SK-N-SH (cell line): ENCODE data around the gene PRKN. TPM values are rescaled to one million over a fixed set of nuclear protein-coding genes. Genes with fewer than 3 reads are reported as not detected.

ENCODE experiments used
- CTCF ChIA-PET: fragments of 300-600, 350-600 bp; formaldehyde crosslinking; extraction: SDS; loops from one replicate; lab custom pipeline; 2021; lab: Yijun Ruan, JAX
- POLR2A ChIA-PET: fragments of 350-600 bp; sonication (Branson Sonifier 250); formaldehyde crosslinking; extraction: SDS; loops from one replicate; lab custom pipeline; 2020; ENCODE audit warnings: antibody characterized with exemption, inconsistent platforms; lab: Yijun Ruan, JAX
- DNase-seq: peaks from one replicate; pipeline ENCODE4 v3.0.0; 2012
- H2AFZ ChIP-seq: fragments of 200-600 bp; sonication (generic); 2 replicates; pipeline ENCODE4 v1.8.1; 2016; ENCODE audit warnings: antibody characterized with exemption, mild to moderate bottlenecking, low read depth
- H3F3A ChIP-seq: fragments of 200-600 bp; sonication (generic); replicated peaks from 2 replicates; pipeline ENCODE3; 2016; ENCODE audit warnings: antibody characterized with exemption, mild to moderate bottlenecking; ENCODE audit not compliant: insufficient read depth
- H3K27ac ChIP-seq, 2 experiments: fragments of 200-500 bp in 1 of 2; fragments of 200-600 bp in 1 of 2; sonication (Bioruptor generic) in 1 of 2; sonication (generic), shearing (Covaris generic) in 1 of 2; 2 replicates each; pipeline versions ENCODE4 v1.5.1 to v1.6.1; 2014 to 2016; ENCODE audit warnings: low read depth in 2 of 2, inconsistent platforms in 1 of 2, low read length in 1 of 2, mild to moderate bottlenecking in 1 of 2, mixed read lengths in 1 of 2
- H3K27me3 ChIP-seq: fragments of 200-600 bp; sonication (generic), shearing (Covaris generic); 2 replicates; pipeline ENCODE4 v1.6.1; 2016; ENCODE audit warnings: mixed run types; ENCODE audit not compliant: insufficient read depth
- H3K36me3 ChIP-seq, 2 experiments: fragments of 200-500 bp in 1 of 2; fragments of 200-600 bp in 1 of 2; sonication (Bioruptor generic) in 1 of 2; sonication (generic) in 1 of 2; replicated peaks in 1 of 2; 2 replicates each; pipeline versions ENCODE3 to v1.5.1; 2014 to 2016; ENCODE audit warnings: low read length in 1 of 2, mild to moderate bottlenecking in 1 of 2; ENCODE audit not compliant: insufficient read depth in 2 of 2, control insufficient read depth in 1 of 2
- H3K4me1 ChIP-seq, 2 experiments: fragments of 200-500 bp in 1 of 2; fragments of 200-600 bp in 1 of 2; sonication (Bioruptor generic) in 1 of 2; sonication (generic), shearing (Covaris generic) in 1 of 2; 2 replicates each; pipeline versions ENCODE4 v1.5.1 to v1.6.1; 2014 to 2016; ENCODE audit warnings: low read depth in 1 of 2, low read length in 1 of 2, mixed run types in 1 of 2; ENCODE audit not compliant: insufficient read depth in 2 of 2, control insufficient read depth in 1 of 2
- H3K4me2 ChIP-seq: fragments of 200-600 bp; sonication (generic), shearing (Covaris generic); 2 replicates; pipeline ENCODE4 v1.6.1; 2017; ENCODE audit warnings: mixed run types
- H3K4me3 ChIP-seq, 2 experiments: fragments of 200-500 bp in 1 of 2; fragments of 200-600 bp in 1 of 2; sonication (Bioruptor generic) in 1 of 2; sonication (generic), shearing (Covaris generic) in 1 of 2; 2 replicates each; pipeline versions ENCODE4 v1.5.1 to v1.8.1; 2014 to 2016; ENCODE audit warnings: low read depth in 2 of 2, inconsistent platforms in 1 of 2, low read length in 1 of 2, mild to moderate bottlenecking in 1 of 2, mixed read lengths in 1 of 2, moderate library complexity in 1 of 2
- H3K79me2 ChIP-seq: fragments of 200-600 bp; sonication (generic); 2 replicates; pipeline ENCODE4 v1.8.1; 2017; ENCODE audit warnings: mild to moderate bottlenecking; ENCODE audit not compliant: insufficient read depth
- H3K9ac ChIP-seq: fragments of 200-600 bp; sonication (generic); 2 replicates; pipeline ENCODE4 v1.6.1; 2017; ENCODE audit warnings: mixed run types
- H3K9me2 ChIP-seq: fragments of 200-600 bp; sonication (generic); 2 replicates; pipeline ENCODE4 v1.6.1; 2017; ENCODE audit warnings: mixed run types
- H3K9me3 ChIP-seq: fragments of 200-600 bp; sonication (generic); 2 replicates; pipeline ENCODE4 v1.6.1; 2017; ENCODE audit warnings: mixed run types, mild to moderate bottlenecking, moderate library complexity
- H4K20me1 ChIP-seq: fragments of 200-600 bp; sonication (generic); 2 replicates; pipeline ENCODE4 v1.6.1; 2017; ENCODE audit warnings: mild to moderate bottlenecking, mixed run types; ENCODE audit not compliant: insufficient read depth
- CHD2 ChIP-seq: fragments of 150-350 bp; IDR thresholded peaks from 2 replicates; pipeline ENCODE4 v1.6.1; 2018; ENCODE audit warnings: low read length; ENCODE audit not compliant: partially characterized antibody
- ELF1 ChIP-seq: IDR thresholded peaks from 2 replicates; pipeline ENCODE4 v1.4.0; 2012
- EP300 ChIP-seq, 2 experiments: IDR thresholded peaks; 2 replicates each; pipeline versions ENCODE4 v1.4.0 to v1.6.1; 2012; ENCODE audit warnings: borderline replicate concordance in 1 of 2, low read depth in 1 of 2, low read length in 1 of 2
- FOXJ3 ChIP-seq: sonication (generic); formaldehyde crosslinking; IDR thresholded peaks from 2 replicates; pipeline ENCODE4 v1.5.1; 2020; ENCODE audit warnings: mild to moderate bottlenecking, missing genetic modification reagents
- GABPA ChIP-seq: IDR thresholded peaks from 2 replicates; pipeline ENCODE4 v1.4.0; 2012; ENCODE audit warnings: low read depth, mild to moderate bottlenecking
- IRF3 ChIP-seq: fragments of 150-350 bp; IDR thresholded peaks from 2 replicates; pipeline ENCODE4 v1.6.1; 2016; ENCODE audit warnings: mild to moderate bottlenecking, low read depth, low read length
- JUND ChIP-seq: IDR thresholded peaks from 2 replicates; pipeline ENCODE4 v1.4.0; 2012
- MAX ChIP-seq: IDR thresholded peaks from 2 replicates; pipeline ENCODE4 v1.4.0; 2012; ENCODE audit warnings: low read depth
- MEF2A ChIP-seq: IDR thresholded peaks from 2 replicates; pipeline ENCODE4 v1.4.0; 2012; ENCODE audit warnings: low read depth, borderline replicate concordance
- POLR2AphosphoS5 ChIP-seq: IDR thresholded peaks from 2 replicates; pipeline ENCODE4 v1.6.1; 2012; ENCODE audit warnings: low read depth, low read length
- RCOR1 ChIP-seq: fragments of 150-350 bp; IDR thresholded peaks from 2 replicates; pipeline ENCODE4 v1.6.1; 2017; ENCODE audit warnings: antibody characterized with exemption, low read length
- REST ChIP-seq: IDR thresholded peaks from 2 replicates; pipeline ENCODE4 v1.6.1; 2012; ENCODE audit warnings: mild to moderate bottlenecking, low read depth, low read length, moderate library complexity
- RFX5 ChIP-seq: IDR thresholded peaks from 2 replicates; pipeline ENCODE4 v1.6.1; 2012; ENCODE audit warnings: mild to moderate bottlenecking, improper control_type of control experiment, low read length
- SIN3A ChIP-seq: IDR thresholded peaks from 2 replicates; pipeline ENCODE4 v1.6.1; 2012; ENCODE audit warnings: low read depth, mild to moderate bottlenecking, low read length, moderate library complexity, borderline replicate concordance
- TCF12 ChIP-seq: IDR thresholded peaks from 2 replicates; pipeline ENCODE4 v1.4.0; 2012
- USF1 ChIP-seq: IDR thresholded peaks from 2 replicates; pipeline ENCODE4 v1.4.0; 2012; ENCODE audit warnings: low read depth, borderline replicate concordance
- USF2 ChIP-seq: fragments of 150-350 bp; IDR thresholded peaks from 2 replicates; pipeline ENCODE4 v1.6.1; 2017; ENCODE audit warnings: antibody characterized with exemption, low read length, low read depth, borderline replicate concordance
- YY1 ChIP-seq: IDR thresholded peaks from 2 replicates; pipeline ENCODE4 v1.4.0; 2012; ENCODE audit warnings: low read depth, mild to moderate bottlenecking
- ZBTB33 ChIP-seq: IDR thresholded peaks from 2 replicates; pipeline ENCODE4 v1.4.0; 2012; ENCODE audit warnings: low read depth, borderline replicate concordance
- WGBS: methylation state at CpG from one replicate; pipeline ENCODE4 v1.1.6; 2017; ENCODE audit warnings: low lambda C conversion rate; 5-methylcytosine and 5-hydroxymethylcytosine counted together
- polyA plus RNA-seq, 3 experiments: library from polyadenylated mRNA; depleted of rRNA; stranded (reverse); fragments of >200 nt; gene quantifications; 2 replicates each; pipeline ENCODE4 v1.2.3, GENCODE V29; 2012

Gene PRKN
- polyA plus RNA-seq, 1 of the 3 experiments (the other 2 are of a cell fraction) = 0.76 TPM

GRCh38 chr6:162151021-162151665, 576.4 kb downstream of the PRKN start:
- TF ChIP-seq TCF12 (no peak), RFX5 (no peak), MEF2A (no peak), CHD2 (no peak), USF2 (no peak), MAX (no peak), RCOR1 (no peak), ELF1 (no peak), POLR2AphosphoS5 (no peak), SIN3A (no peak), IRF3 (no peak)
- Histone ChIP-seq H4K20me1 (no peaks in the 10 kb centered on the region), H3K27me3 (no peaks in the 10 kb centered on the region), H3K4me2 (no peak overlapping the region), H3K9ac (no peak overlapping the region), H3K36me3 (no peaks in the 10 kb centered on the region), H2AFZ (no peak overlapping the region), H3K9me3 (no peaks in the 10 kb centered on the region), H3K27ac (no peak overlapping the region), H3K9me2 (no peaks in the 10 kb centered on the region), H3K4me1 (no peaks in the 10 kb centered on the region), H3K4me3 (no peak overlapping the region), H3K79me2 (no peaks in the 10 kb centered on the region), H3F3A (no peaks in the 10 kb centered on the region)
- CTCF ChIA-PET = no interaction called here
- POLR2A ChIA-PET = no interaction called here
- no peak for DNase-seq
- WGBS = 26% methylated on average over 5 of the region's 6 CpGs

GRCh38 chr6:162150295-162150694, 577.3 kb downstream of the PRKN start:
- no peaks in the 10 kb centered on the region for H3K36me3 ChIP-seq
- no peaks in the 10 kb centered on the region for H3K9me2 ChIP-seq
- no peak overlapping the region for H2AFZ ChIP-seq
- no peak for TF ChIP-seq YY1
- TF ChIP-seq GABPA = no peak
- no peak for TF ChIP-seq USF1
- no peak for TF ChIP-seq REST
- no peak for TF ChIP-seq FOXJ3 (CRISPR knock-in tag)
- no peak for TF ChIP-seq JUND
- no peak for TF ChIP-seq ZBTB33
- no peak for TF ChIP-seq EP300 (IDR thresholded peaks at IDR 0.05; ENCODE audit: borderline replicate concordance in 1 of 2, low read depth in 1 of 2, low read length in 1 of 2)
- no peak for TF ChIP-seq MAX
- no peak overlapping the region for H3K4me2 ChIP-seq
- no peak overlapping the region for H3K4me3 ChIP-seq
- no peak for DNase-seq
- ChIA-PET CTCF (no interaction called here), POLR2A (no interaction called here)
- H4K20me1 ChIP-seq = no peaks in the 10 kb centered on the region
- H3K79me2 ChIP-seq = no peaks in the 10 kb centered on the region
- H3F3A ChIP-seq = no peaks in the 10 kb centered on the region
- 66% methylated on average over 7 of the region's 7 CpGs for WGBS
- H3K27ac ChIP-seq = no peak overlapping the region
- H3K4me1 ChIP-seq = no peaks in the 10 kb centered on the region
- H3K9me3 ChIP-seq = no peaks in the 10 kb centered on the region
- no peaks in the 10 kb centered on the region for H3K27me3 ChIP-seq
- no peak overlapping the region for H3K9ac ChIP-seq
